ENCODE results near the gene PDE4B.

PDE4B gene

GRCh38 chr1:66239834-66240233 lies 447.1 kb downstream of the PDE4B start:
- peak; percentile 34 for DNase-seq (ENCODE audit: low read depth, low spot score)

- DNase-seq (ENCODE audit: low read depth, low spot score): peak; percentile 62
Measured at GRCh38 chr1:66240491-66241484, 448.1 kb downstream of the PDE4B start.

DNA sequence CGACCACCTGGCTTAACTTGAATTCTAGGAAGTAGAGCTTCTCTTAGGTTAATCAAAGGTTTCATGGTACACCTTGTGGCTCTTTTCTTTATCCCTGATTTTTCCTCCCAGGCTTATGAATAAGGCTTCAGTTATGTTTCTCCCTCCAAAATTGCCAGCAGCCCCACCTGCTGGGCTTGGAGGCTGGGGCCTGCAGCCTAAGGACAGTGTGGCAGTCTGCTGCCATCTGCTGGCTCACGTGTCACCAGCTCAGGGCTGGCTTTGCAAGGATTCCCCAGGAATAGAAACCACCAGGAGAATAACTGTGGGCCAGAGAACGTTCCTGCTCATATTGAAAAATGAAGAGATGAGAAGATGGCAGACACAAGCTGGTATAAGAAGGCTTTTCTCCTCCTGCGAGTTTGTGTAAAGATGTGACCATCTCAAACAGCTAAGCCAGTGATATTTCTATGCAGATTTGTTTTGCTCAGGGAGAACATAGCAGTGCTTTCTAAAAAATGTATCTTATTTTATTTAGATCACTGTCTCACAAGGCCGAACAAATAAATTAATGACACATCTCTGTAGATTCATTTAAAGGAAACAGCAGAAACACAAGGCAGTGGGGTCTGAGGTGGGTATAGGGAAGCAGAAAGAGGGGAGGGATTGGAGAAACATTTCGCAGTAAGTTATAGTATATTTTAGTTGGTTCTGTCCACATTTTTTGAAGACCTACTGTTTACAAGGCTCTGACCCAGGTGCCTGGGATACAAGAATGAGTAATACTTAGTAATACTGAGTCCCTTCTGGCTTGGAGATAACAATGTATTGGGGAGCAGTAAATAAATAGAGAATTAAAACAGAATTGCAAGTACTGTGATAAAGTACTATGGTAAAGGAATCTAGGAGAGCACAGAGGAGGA lies 450.2 kb downstream of the PDE4B start:
- DNase-seq (ENCODE audit: low read depth, low spot score): peak; percentile 96

DNA sequence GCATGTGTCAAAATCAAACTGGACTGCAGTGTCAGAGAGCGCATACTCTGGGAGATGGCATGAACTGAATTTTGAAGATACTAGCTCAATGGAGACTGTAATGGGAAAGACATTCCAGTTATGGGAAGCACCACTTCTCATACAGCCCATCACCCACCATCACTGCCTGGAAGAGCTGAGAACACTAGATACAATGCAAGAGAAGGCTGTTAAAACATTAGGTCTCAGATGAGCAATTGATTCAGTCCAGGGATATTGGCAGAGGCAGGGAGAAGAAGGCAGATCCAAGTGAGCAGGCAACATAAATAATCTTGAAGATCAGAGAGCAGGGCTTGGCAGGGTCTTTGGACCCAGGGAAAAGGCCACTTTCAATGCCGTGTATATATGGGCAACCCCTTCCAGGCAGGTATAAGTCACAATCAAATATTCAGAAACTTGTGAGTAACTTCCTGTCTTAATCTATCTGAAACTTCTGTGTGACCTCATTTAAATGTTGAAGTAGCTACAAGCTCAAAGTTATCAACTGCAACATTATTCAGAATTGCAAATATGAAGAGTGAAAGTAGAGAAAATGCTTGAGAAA lies 450.9 kb downstream of the PDE4B start:
- DNase-seq (ENCODE audit: low read depth, low spot score): no peak

DNA sequence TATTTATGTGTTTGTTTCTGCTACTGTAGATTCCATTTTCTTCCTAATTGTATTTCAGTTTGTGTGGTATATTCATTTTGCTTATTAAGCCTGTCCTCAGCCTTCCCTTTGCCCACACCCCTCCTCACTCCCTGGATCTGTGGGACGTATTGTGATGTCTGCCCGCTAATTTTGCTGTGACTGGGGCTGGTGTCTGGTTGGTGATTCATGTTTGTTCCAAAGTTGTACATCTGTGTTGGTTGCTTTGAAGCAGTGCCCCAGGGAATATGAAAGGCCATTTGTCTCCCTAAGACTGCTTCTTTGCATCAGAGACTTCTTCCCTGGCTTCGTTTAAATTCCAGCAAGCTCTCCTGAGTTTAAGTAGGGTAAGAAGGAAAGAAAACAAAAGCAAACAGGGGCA lies 451.7 kb downstream of the PDE4B start:
- DNase-seq (ENCODE audit: low read depth, low spot score): peak; percentile 41

DNA sequence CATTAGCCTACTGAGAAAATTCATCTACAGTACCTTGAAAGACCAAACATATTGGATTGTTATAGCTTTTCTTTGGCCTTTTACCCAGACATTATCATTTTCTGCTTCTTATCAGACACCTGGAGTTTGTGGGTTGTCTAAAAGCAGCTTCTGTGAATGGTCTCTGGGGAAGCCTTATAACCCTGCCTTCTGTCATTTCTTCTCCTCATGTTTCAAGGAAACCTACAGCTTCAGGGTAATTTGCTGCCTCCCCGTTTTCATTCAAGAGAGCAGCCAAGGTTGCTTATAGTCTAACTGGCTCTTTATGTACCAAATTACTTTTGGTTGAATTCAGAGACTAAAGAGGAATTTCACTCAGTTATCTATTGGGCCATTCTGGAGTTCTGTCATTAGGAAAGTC lies 453.0 kb downstream of the PDE4B start:
- DNase-seq (ENCODE audit: low read depth, low spot score): no peak

DNA sequence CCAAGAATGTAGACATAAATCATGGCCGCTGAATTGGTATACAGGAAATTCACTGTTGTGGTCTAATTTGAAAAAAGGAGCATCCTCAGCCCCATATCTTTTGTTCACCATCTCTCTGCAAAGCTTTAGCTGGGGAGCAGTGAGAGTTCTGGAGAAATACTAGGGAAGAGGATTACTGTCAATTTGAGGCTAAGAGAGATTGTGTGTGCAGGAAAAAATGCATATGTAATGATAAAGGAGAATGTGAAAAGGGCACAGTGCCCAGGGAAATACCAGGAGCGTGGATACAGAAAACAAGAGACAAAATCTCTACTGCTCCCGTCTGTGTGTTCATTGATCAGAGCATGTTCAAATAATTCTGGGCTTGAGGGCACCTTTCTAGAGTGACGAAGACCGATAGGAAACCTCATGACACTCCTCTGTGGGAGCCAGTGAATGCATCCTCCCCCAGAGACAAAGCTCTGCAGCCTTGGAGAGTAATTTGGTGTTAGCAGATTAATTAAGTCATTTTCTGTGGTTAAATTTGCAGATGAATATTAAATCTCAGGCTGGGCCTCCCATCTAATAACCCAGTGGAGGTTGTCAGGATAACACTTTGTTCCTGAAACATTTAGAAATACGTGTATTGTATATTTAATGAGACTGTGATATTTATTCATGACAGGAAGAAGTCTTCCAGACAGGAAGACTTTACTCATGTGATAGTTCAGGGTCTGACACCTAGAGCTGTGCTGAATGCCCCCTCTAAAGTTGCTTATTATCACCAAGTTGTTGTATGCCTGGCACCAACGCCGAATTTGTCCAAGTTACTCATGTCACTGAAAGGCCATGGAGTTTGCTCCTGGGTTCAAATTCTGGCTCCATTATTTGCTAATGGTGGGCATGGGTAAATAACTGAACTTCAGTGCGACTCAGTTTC lies 453.9 kb downstream of the PDE4B start:
- DNase-seq (ENCODE audit: low read depth, low spot score): peak; percentile 70

DNA sequence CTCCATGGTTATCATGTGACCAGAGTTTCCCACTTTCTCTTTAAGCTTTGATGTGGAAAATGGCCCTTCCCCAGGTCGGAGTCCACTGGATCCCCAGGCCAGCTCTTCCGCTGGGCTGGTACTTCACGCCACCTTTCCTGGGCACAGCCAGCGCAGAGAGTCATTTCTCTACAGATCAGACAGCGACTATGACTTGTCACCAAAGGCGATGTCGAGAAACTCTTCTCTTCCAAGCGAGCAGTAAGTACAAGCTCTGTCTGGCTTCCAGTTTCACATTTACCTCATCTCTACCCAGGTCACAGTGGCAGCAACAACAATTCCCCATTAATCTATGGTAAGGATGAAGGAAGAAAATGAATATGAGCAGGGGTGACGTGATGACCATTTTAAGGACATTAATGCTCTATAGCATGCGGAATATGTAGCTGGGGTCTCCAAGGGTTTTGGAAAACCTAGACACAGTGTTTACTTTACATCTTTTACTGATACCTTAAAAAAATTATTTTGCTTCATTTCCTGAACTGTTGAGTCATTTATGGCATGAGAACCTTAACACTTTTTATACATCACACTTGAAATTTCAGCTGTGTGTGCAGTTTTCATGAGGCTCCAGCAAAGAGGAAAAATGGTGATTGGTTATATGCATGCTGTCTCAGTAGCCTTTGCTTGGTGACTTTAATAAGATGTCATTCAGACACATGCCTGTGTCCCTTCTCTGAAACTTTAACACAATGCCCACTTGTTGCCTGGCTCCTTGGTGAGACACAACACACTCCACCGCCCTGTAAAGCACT lies 454.9 kb downstream of the PDE4B start:
- no peak for DNase-seq (ENCODE audit: low read depth, low spot score)

DNA sequence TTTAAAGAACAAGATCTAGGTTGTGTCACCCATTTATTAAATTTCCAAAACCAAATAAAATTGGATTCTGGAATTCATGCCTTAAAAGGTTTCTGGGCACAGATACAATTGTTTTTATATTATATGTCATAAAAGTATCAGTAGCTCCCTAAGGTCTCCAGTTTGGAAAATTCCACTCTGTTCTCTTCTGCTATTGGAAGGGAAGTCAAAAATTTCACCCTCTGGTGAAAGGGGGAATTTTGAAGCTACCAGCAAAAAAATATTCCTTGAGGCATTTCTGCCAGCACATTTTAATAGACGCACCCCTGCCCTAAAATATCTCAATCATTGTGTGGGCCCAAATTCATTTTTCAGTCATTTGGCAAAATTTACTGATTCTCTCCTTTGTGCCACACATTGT lies 455.6 kb downstream of the PDE4B start:
- no peak for DNase-seq (ENCODE audit: low read depth, low spot score)

GRCh38 chr1:66248746-66249145 lies 456.1 kb downstream of the PDE4B start:
- no peak for DNase-seq (ENCODE audit: low read depth, low spot score)

- DNase-seq (ENCODE audit: low read depth, low spot score): no peak
Measured at GRCh38 chr1:66250075-66250474, 457.4 kb downstream of the PDE4B start.

DNA sequence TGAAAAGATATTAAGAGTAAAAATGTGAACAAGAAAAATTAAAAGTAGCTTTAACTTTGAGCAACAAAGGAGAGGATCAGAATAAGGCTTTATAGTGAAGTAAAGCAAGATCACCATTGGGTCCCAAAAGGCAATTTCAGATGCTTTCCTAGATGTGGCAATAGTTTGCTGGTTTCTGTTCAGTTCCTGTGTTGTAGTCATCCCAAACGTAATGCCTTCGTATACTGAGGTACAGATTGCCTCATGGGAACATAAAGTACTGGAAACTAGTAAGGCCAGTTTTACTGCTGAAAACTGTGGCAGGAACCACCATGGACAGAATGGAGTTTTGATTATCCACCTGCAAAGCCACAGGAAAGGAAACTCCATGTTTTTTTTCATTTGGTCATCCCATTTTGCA lies 457.8 kb downstream of the PDE4B start:
- DNase-seq (ENCODE audit: low read depth, low spot score): no peak

- DNase-seq (ENCODE audit: low read depth, low spot score): no peak
Measured at GRCh38 chr1:66251546-66251945, 458.9 kb downstream of the PDE4B start.

GRCh38 chr1:66253330-66253921 lies 460.7 kb downstream of the PDE4B start:
- DNase-seq (ENCODE audit: low read depth, low spot score): peak; percentile 79

DNA sequence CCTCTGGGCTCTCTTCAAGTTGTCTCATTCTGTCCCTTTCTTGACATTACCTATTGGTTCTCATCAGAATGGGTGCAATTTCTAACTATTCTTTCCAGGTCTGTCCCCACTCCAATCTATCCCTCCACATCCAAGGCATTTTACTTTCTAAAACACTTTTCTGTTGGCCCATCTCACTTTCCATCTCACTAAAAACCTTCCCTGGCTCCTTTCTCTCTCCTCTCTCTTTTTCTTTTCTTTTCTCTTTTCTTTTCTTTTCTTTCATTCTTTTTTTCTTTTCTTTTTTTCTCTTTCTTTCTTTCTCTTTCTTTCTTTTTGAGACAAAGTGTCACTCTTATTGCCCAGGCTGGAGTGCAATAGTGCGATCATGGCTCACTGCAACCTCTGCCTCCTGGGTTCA lies 462.1 kb downstream of the PDE4B start:
- DNase-seq (ENCODE audit: low read depth, low spot score): no peak

- DNase-seq (ENCODE audit: low read depth, low spot score): no peak
Measured at GRCh38 chr1:66256629-66257572, 464.2 kb downstream of the PDE4B start.

DNA sequence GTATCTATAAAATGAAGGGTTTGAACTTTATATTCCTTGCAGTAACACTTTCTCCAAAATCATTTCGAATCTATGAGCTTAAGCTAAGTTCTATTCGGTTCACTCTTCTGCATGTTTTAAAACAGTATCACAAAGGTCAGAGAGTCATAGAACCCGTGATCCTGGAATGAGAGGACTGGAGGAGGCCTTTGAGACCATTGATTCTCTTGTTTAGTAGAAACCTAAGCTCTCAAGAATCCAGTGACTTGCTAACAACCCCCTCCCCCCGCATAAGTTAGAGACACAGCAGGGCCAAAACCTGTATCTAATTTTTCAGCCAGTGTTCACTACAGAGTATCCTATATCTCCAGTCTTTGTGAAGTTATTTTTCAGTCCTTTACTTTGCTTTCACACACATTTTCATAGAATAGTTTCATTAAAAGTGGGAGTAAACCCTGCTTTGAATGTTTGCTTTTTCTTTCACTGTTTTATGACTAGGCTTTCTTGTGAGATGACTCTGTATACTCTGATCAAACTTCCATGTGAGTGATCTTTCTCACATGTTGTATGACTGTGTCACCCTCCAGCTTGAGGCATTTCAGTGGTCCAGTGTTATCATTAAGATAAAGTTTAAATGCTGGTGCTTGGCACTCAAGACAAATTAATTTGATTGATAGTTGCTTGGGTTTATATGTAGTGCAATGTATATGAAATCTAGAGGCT lies 465.9 kb downstream of the PDE4B start:
- DNase-seq (ENCODE audit: low read depth, low spot score): no peak

DNA sequence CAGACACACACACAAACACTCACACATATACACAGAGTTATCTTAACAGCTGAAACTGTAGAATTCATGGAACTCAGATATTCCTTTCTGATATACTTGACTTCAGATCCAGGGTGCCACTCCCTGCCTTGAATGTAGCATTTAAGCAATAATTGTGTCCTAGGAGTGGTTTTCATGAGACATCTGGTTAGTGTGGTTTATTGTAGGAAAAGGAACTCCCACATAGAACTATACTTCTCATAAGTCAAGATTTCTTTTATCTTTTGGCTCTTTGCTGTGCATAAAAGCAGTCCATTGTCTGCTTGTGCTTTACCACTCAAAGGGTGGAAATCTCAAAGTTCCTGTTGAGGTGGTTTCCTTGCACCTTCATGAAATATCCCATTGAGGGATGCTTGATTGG lies 468.7 kb downstream of the PDE4B start:
- DNase-seq (ENCODE audit: low read depth, low spot score): no peak
